WTC11 (cell line): ENCODE data around the gene STAG1.

Source experiments
- ESRRA ChIP-seq: sonication (generic); formaldehyde crosslinking; IDR thresholded peaks from 2 replicates; pipeline ENCODE4 v1.8.1; 2022; ENCODE audit warnings: mild to moderate bottlenecking, missing genetic modification reagents, borderline replicate concordance
- FOXJ3 ChIP-seq: sonication (generic); formaldehyde crosslinking; IDR thresholded peaks from 2 replicates; pipeline ENCODE4 v1.9.0; 2021; ENCODE audit warnings: missing genetic modification reagents, mild to moderate bottlenecking, borderline replicate concordance
- MXD4 ChIP-seq: fragments of 250-450 bp; sonication (Bioruptor Pico); IDR thresholded peaks from 2 replicates; pipeline ENCODE4 v1.8.0; 2021; ENCODE audit warnings: mild to moderate bottlenecking, moderate library complexity, borderline replicate concordance
- TF ChIP-seq, protein P1 (sequence below): fragments of 200-600 bp; IDR thresholded peaks from 2 replicates; pipeline ENCODE4 v1.8.0; 2022; ENCODE audit warnings: antibody characterized with exemption
- TF ChIP-seq, protein P2 (sequence below): sonication (generic); formaldehyde crosslinking; IDR thresholded peaks from 2 replicates; pipeline ENCODE4 v1.8.1; 2022; ENCODE audit warnings: low read depth, missing genetic modification reagents, borderline replicate concordance
- TF ChIP-seq, protein P3 (sequence below): sonication (generic); formaldehyde crosslinking; IDR thresholded peaks from 2 replicates; pipeline ENCODE4 v1.8.0; 2022; ENCODE audit warnings: mild to moderate bottlenecking, missing genetic modification reagents

DNA sequence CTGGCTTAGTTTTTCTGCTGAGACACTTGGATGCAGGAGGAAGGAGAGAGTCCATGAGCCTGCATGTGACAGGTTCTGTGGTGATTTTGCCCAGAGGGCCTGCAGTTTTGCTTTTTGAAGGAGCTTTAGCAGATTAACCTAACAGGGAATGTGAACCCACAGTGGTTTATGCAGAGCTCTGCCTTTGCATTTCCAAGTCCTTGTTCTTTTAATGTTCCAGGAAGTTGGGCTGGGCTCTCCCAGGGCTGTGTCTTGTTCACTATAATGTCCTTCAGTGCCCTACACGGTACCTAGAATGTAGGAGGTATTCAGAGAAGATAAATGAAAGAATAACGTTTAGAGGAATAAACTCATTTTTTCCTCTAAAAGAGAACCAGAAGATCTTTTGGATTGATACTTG, 451.7 kb downstream of the STAG1 start:
- TF ChIP-seq ESRRA (CRISPR knock-in tag), result no peak
- TF ChIP-seq, protein P1, sequence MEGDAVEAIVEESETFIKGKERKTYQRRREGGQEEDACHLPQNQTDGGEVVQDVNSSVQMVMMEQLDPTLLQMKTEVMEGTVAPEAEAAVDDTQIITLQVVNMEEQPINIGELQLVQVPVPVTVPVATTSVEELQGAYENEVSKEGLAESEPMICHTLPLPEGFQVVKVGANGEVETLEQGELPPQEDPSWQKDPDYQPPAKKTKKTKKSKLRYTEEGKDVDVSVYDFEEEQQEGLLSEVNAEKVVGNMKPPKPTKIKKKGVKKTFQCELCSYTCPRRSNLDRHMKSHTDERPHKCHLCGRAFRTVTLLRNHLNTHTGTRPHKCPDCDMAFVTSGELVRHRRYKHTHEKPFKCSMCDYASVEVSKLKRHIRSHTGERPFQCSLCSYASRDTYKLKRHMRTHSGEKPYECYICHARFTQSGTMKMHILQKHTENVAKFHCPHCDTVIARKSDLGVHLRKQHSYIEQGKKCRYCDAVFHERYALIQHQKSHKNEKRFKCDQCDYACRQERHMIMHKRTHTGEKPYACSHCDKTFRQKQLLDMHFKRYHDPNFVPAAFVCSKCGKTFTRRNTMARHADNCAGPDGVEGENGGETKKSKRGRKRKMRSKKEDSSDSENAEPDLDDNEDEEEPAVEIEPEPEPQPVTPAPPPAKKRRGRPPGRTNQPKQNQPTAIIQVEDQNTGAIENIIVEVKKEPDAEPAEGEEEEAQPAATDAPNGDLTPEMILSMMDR, result no peak
- no peak for TF ChIP-seq FOXJ3 (CRISPR knock-in tag)
- TF ChIP-seq, protein P2, sequence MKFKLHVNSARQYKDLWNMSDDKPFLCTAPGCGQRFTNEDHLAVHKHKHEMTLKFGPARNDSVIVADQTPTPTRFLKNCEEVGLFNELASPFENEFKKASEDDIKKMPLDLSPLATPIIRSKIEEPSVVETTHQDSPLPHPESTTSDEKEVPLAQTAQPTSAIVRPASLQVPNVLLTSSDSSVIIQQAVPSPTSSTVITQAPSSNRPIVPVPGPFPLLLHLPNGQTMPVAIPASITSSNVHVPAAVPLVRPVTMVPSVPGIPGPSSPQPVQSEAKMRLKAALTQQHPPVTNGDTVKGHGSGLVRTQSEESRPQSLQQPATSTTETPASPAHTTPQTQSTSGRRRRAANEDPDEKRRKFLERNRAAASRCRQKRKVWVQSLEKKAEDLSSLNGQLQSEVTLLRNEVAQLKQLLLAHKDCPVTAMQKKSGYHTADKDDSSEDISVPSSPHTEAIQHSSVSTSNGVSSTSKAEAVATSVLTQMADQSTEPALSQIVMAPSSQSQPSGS (CRISPR knock-in tag), result no peak
- no peak for TF ChIP-seq MXD4 (CRISPR knock-in tag)
- TF ChIP-seq, protein P3, sequence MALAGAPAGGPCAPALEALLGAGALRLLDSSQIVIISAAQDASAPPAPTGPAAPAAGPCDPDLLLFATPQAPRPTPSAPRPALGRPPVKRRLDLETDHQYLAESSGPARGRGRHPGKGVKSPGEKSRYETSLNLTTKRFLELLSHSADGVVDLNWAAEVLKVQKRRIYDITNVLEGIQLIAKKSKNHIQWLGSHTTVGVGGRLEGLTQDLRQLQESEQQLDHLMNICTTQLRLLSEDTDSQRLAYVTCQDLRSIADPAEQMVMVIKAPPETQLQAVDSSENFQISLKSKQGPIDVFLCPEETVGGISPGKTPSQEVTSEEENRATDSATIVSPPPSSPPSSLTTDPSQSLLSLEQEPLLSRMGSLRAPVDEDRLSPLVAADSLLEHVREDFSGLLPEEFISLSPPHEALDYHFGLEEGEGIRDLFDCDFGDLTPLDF (CRISPR knock-in tag), result no peak
